ENCODE data around the gene LRFN5. TPM values are rescaled to one million over a fixed set of nuclear protein-coding genes. Genes with fewer than 3 reads are reported as not detected.

LRFN5 gene
- total RNA-seq, 1 experiment from 2014 or later = not detected

DNA sequence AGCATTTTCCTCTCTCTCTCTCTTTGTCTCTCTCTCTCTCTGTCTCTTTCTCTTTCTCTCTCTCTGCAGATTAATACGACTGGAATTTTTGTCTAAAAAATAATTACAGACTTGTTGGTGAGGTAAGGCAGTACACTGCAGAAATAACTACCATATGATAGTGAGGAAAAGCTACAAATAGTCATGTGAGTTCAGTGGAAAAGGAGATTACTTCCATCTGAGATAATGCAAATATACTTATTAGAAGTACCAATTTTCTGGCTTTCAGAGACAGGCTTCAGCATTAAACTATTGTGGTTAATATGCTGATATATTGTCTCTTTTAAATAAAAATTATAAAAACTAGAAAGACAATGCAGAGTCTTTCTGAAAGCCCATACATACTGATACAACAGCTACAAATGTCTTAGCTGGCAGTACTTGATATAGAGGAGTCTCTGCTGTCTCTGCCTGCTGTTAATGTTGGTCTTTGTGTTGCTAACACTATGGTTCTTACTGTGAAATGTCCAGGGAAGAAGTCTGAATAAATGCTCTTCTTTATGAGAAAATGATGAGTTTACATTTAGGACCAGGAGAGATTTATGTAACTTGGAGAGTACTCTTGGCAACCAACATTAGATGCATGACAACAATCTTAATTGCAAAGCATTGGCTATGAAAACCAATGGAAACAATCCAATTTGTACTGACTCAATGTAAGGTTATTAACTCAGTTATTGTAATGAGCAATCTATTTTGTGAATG is 167.0 kb downstream of the LRFN5 start:
- DNase-seq (ENCODE audit: low spot score) = no peak

DNA sequence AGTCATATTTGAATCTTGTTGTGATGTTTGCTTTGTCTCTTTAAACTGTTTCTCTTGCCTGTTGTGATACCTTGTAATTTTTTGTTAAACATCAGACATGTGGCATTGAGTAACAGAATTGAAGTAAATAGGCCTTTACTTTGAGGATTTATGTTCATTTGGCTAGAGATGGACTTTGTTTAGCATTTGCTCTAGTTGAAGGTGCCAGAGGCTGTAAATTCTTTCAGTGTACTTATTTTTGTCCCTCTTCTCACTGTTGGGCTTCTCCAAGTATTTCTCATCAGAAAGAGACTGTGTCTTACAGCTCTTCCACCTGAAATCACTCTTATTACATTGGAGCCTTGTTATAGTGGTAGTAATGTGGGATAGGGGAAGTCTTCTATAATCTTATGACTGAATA is 175.8 kb downstream of the LRFN5 start:
- no peak for DNase-seq (ENCODE audit: low spot score)

DNA sequence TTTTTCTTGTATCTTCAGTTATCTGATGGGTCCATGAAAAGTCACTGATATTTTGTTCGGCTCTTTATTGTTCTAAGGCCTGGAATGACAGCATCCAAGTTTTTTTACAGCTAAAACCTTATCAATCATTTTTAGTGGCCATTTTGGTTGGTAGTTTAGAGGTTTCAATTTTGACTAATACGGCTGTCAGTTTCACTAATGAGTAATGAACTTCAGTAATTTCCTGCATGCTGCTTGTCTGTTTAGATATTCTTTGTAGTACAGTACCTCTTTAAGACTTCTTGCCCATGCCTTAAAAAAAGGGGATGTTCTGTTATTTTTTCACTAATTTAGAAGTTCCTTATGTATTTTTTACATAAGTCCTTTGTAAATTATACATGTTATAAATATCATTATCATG is 176.7 kb downstream of the LRFN5 start:
- DNase-seq (ENCODE audit: low spot score) = no peak

DNA sequence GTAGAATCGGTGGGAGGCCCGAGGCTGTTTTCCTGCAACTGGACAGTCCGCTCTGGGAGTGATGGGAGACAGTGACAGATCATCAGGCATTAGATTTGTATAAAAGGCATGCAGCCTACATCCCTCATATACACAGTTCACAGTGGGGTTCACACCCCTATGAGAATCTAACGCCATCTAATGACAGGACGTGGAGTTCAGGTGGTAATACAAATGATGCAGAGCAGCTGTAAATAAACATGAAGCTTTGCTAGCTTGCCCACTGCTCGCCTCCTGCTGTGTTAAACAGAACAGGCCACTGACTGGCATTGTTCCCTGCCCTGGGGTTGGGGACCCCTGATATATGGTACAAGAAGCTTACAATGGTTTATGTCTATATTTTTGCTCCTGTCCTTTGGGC is 179.0 kb downstream of the LRFN5 start:
- DNase-seq (ENCODE audit: low spot score) = peak; percentile 2

DNA sequence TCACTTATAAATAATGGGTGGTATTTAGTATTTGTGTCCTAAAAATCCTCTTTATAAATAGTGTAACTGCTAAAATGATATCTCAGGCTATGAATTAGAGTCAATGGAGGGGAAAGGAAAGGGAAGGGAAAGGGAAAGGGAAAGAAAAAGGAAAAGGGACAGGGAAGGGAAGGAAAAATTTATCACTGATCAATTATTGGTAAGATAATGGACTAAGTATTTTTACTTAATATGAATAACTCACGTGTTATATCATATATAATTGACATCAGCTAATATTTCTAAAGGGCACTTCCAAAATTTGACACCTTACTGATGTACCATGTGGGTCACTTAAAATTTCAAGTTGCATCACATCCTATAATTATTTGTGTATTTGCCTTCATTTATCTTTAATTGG is 193.1 kb downstream of the LRFN5 start:
- no peak for DNase-seq (ENCODE audit: low spot score)

DNA sequence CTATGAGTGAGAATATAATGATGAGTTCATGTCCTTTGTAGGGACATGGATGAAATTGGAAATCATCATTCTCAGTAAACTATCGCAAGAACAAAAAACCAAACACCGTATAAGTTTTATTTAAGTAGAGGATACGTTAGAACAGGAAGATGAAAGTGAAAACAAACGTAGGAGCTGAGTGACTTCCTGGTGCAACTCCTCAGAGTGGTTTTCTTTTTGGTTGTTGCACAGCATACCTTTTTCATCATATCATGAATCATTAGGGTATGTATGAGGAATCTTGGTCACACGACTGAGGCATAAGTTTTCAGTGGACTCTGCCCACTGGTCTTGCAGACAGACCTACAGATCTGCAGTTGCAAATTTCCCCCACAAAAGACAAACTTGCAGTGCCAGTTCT is 199.0 kb downstream of the LRFN5 start:
- DNase-seq (ENCODE audit: low spot score) = no peak

DNA sequence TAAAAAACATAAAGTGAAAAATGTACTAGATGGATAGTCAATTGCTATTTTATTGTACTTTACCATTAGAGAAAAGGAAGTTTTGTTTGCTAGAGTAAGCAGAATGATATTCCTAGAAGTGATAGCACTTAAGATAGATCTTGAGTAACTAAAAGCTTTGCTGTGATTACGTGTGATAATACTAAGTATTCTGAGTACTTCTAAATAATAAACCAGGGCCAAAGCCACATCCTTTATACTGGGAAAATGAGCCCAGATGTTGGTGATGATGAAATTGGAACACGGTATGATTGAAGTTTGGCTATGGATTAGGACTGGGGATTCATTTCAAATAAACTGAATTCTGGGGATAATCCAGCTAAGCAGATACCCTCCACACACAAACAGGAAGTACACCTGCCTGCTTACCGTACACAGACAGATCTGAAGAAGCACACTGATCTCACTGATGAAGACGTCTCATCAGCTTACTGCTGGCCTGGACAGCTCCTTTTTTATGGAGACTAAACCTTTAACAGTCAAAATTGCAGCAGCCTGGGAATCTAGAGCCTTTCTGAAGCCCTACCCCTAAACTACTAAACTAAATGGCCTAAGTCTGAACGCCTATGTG is 199.8 kb downstream of the LRFN5 start:
- no peak for DNase-seq (ENCODE audit: low spot score)

DNA sequence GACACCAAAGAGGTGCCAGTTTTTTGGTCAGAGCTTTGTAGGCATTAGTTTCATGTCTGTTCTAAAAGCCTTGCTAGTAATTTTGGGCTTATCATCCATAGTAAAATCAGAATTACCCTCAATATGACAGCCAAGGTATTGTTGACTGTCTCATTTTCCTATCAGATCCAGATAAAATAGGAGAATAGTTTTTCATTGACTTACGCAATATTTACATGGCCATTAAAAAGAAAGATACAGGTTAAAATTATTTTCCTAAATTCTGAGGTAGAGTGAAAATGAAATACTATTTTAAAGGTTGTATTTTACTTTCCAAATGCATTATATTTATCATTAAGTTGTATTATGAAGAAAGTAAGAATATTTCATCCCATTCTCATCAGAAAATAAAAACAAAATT is 203.7 kb downstream of the LRFN5 start:
- DNase-seq (ENCODE audit: low spot score) = no peak

DNA sequence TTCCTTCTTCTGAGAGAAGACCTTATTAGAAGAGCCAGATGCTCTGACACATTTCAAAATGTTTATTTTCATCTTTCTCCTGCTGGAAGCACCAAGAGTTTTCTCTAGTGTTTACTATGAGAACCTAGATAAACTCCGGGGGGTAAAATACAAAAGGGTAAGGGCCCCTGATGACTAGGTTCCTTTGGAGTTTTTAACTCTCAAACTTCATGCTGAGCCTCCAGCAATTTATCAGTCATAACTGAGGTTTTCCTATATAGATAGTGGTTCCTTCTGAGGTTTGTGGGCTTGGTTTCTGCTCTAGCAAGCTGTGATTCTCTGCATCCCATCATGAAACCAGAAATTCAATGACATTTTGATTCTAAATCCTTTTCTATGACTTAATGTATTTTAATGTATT is 210.9 kb downstream of the LRFN5 start:
- DNase-seq (ENCODE audit: low spot score) = no peak

DNA sequence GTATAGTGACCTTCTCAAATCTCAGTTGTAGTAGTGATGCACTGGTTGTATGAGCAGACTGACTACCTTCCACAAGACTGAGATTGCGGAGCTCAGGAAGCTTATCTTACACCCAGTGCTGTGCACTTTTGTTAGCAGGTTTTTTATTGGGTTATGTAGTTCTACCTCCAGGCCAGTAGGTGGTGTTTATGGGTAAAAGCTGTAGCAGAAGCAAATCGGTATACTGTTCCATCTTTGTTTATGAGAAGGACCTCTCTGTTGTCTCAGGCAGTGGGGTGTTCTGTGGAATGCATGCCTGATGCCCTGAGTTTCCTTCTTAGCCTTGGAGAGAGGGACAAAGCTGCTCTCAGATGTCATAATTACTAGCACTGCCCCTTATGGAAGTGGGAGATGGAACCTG is 217.8 kb downstream of the LRFN5 start:
- no peak for DNase-seq (ENCODE audit: low spot score)

DNA sequence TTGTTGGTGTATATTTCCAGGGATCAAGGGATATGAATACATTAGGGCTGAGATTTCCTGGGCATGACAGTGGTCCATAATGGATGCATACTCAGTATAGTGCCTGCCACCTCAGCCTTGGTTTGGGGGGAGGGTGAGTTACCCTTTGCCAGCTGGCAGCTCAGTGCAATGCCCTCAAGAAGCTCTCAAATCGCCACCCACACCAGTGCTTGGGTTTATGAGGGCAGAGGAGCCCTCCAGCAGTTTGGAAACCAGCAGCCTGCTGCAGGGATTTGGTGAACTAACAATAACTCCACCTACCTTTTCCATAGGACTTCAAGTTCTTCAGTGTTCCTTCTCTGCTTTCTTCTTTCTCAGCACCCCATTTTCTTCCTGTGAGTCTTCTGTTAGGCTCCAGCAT is 218.9 kb downstream of the LRFN5 start:
- DNase-seq (ENCODE audit: low spot score) = no peak

DNA sequence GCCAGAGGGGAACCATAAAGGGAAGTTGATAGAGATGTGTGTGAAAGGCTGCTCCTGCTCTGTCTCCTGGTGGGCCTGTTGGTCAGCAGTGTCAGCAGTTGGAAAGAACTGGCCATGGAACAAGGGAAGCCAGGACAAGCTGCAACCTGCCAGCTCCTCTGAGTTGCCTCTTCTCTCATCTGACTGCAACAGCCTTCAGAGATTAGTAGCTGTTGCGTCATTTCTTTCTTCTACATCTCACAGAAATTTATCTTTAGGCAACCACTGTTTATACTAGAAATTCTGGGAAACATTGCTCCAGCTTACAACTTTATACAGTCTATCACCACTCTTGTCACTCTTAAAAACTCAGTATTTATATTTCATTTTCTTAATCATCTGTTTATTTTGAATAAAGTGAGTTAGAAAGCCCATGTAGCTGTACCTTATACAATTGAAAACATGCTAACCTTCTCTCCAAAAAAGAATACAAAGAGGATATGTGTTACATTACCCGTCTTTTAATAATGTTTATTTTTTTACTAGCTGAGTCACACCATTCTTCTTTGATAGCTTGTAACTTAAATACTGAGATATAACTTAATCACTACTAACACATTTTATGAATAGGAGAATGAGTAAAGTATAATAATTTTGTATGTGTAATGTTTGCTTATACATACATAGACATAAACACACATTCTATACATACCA is 224.2 kb downstream of the LRFN5 start:
- DNase-seq (ENCODE audit: low spot score) = no peak

DNA sequence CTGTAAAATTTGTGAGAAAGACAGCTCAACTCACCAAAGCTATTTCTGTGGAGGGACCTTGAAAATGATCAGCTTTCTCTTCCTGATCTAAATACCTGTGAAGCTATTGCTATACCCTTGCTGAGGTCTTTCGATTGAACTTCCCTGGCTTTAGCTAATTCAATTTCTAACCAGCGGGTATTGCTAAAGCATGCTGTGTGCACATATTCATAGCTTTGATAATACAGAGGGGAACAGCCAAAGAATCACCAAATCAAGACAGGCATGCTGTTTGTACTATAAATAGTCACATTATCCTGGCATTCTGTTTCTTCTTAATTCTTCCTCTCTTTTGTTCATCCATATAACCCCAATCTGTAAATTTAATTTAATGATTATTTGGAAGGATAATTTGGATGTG is 233.0 kb downstream of the LRFN5 start:
- no peak for DNase-seq (ENCODE audit: low spot score)

DNA sequence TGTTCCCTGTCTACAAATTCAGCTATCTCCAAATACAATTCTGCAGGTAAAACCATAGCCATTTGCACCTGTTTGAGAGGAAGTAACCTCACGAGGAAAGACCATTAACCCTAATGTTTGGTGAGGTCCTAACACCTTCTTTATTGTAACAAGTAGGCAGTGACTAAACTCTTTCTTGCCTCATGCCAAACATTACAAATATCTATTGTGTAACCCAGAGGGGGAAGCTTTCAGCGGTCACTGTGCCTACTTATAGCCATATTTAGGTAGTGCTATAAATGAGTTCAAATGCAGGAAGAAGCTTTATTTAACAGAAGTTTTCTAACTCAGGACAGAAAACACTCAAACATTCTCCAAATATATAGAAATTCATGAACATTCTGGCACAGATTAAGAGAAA is 252.7 kb downstream of the LRFN5 start:
- DNase-seq (ENCODE audit: low spot score) = no peak

DNA sequence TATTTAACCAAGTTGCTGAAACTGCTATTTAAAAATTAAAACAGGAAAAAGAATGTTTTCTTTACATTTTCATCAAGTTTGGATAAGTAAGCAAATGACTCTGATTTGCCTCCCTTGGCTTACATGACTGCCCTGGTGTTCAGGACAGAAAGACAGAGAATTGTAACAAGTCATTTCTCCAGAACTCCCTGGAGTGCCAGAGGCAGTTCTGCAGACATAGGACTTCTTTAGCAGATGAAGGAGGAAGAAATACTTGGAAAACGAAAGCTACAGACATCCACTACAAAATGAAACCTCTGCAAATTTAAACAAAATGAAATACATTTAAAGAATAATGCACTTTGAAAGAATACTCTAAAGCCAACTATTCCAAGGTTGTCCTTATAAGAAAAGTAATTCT is 253.9 kb downstream of the LRFN5 start:
- no peak for DNase-seq (ENCODE audit: low spot score)

DNA sequence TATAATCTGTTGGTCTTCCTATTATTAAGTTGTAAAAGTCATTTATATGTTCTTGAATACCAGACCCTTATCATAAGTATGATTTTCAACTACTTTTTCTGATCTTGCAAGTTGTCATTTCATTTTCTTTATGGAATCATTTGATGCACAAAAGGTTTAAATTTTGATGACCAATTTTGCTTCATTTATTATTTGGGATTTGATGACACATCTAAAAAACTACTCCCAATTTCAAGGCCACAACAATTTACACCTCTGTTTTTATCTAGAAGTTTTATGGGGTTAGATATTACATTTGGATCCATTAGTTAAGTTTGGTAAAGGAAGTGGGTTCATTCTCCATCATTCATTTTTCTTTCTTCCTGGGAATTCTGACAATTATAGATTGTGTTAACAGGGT is 259.2 kb downstream of the LRFN5 start:
- no peak for DNase-seq (ENCODE audit: low spot score)

DNA sequence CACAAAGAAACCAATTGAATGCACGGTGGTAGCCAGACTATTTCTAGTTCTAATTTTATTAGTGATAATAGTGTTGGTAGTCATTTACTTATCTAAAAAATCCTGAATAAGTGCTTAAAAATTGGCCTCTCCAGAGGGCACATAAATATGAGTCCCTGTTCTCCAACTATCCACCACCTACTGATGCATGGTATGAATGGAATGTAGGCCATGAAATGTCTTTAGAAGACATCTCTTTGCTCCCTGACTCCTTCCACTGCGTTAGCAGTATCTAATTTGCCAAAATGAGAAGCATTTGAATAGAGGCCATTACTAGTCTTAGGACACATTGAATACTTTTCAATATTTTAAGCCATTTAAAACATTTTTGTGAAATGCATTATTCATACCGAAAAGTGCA is 261.7 kb downstream of the LRFN5 start:
- DNase-seq (ENCODE audit: low spot score) = no peak

DNA sequence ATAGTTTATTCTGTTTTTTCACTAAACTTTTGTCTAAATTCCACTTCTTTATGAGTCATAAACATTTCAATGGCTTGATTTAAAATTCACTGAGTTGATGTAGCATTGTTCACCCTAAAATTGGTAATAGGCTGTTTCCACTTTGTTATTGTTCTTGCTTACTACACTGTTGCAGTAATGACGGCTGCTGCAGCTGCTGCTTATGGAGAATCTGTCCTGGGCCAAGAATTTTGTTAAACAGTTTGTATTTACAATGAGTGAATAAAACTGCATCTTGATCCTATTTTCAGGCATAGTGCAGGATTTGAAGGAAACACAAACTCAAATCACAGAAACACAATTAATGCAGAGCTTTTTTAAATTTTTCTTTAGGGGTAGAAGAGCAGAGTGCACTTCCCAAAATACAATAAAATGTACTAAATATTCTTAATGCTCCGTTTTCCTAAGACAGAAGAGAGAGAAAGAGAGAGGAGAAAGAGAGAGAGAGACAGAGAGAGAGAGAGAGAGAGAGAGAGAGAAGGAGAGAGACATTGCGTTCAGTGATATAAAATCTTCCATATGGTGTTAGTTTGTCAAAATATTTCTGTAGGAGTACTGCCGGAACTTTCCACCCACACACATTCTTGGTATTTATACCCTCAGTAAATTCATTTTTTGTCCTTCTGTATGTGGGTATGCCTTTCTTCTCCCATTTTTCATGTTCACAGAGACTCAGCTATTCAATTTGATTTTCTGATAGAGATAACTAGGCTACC is 266.4 kb downstream of the LRFN5 start:
- DNase-seq (ENCODE audit: low spot score) = no peak

DNA sequence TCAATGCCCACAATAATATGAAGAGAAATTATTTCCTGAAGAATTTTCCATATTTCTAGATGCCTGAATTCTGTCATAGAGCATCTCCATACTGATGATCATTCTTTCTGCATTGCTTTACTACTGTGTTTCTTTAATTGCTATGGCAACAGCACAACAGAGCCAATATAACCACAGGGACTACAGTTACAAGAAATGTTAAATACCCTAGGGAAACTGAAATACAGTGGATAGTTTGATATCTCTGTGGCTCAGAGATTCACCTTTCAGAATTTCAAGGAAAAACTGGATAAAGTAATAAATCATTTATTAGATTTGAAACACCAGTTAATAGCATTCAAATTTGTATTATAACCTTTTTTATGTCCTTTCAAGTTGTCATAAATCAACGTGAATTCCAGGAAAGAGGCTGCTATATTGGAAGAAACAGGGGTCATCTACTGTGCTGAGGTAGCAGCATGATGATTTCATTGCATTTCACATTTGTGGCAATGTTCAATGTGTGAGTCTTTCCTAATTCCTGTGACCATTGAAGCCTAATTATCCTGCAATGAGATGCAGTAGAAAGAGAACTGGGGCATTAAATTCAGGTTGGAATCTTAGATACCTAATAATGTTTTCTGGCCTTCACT is 267.1 kb downstream of the LRFN5 start:
- DNase-seq (ENCODE audit: low spot score) = no peak

DNA sequence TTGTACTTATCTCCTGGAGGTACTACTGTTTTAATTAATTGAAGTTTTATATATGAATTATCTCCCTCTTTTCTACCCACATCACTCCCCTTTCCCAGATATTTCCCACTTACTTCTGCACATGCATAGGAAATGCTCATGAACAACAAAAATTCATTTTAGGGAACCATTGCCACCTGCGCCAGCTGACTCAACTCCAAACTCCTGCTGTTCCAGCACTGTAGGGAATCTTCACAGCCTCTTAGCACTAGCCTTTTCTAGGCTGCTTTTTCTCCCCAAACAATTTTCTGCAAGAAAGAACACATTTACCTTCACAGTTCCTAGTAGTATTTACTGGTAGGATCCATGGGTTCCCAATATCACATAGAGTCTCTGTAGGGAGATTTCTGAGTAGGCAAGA is 268.4 kb downstream of the LRFN5 start:
- DNase-seq (ENCODE audit: low spot score) = no peak

DNA sequence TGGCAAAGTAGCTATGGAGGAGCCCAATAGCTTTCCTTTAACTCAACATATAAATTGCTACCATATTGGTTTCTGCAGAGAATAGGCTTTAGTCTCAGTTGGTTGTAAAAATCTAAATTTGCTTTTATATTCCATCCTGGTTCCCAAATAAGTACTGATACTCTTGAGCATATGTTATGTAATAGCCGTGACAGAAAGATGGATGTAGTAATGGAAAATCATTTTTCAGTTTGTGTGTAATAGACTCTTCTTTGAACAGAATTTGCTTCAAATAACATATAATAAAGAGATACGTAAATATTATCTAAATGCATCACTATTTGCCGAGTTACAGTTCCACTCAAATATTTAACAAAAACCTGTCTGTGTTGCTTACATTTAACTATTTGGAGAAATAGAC is 271.6 kb downstream of the LRFN5 start:
- no peak for DNase-seq (ENCODE audit: low spot score)

DNA sequence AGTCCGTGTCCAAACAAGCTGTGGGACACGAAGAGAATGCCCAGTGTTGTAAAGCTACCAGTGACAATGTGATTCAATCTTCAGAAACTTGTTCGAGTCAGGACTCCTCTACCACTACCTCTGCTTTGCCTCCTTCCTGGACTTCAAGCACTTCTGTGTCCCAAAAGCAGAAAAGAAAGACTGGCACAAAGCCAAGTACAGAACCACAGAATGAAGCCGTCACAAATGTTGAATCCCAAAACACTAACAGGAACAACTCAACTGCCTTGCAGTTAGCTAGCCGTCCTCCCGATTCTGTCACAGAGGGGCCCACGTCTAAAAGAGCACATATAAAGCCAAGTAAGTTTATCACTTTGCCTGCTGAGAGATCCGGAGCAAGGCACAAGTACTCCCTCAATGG is 284.9 kb downstream of the LRFN5 start:
- DNase-seq (ENCODE audit: low spot score) = no peak

All from HT-29 (cell line).